NOMO-1 (cell line): ENCODE data around the gene SC5D.
A peak's percentile ranks its signal among the peaks of the same experiment; 100 is the strongest.

Source experiments
- DNase-seq, 2 experiments: peaks; one replicate each; lab custom pipeline; 2025; ENCODE audit not compliant: unreplicated experiment in 2 of 2; lab: John Stamatoyannopoulos, UW

The SC5D gene

GRCh38 chr11:121291319-121291718, 1.3 kb upstream of the SC5D start:
- DNase-seq: no peak

- DNase-seq: peak; percentile 25 to 80
Observed at GRCh38 chr11:121291896-121292494, 576 bp upstream of the SC5D start.

GRCh38 chr11:121293288-121293594, 670 bp downstream of the SC5D start:
- DNase-seq: peak in 1 of 2 experiments; percentile 11

GRCh38 chr11:121295246-121296029, 2.9 kb downstream of the SC5D start:
- DNase-seq: no peak

- no peak for DNase-seq
Observed at GRCh38 chr11:121297872-121298271, 5.3 kb downstream of the SC5D start.

- DNase-seq: no peak
Observed at GRCh38 chr11:121298774-121299173, 6.2 kb downstream of the SC5D start.

GRCh38 chr11:121299417-121299816, 6.8 kb downstream of the SC5D start:
- no peak for DNase-seq

- DNase-seq: no peak
Observed at GRCh38 chr11:121300313-121300971, 7.9 kb downstream of the SC5D start.

GRCh38 chr11:121300972-121301699, 8.6 kb downstream of the SC5D start:
- no peak for DNase-seq

GRCh38 chr11:121304759-121305158, 12.2 kb downstream of the SC5D start:
- no peak for DNase-seq

GRCh38 chr11:121308816-121309215, 16.2 kb downstream of the SC5D start:
- DNase-seq: no peak

- no peak for DNase-seq
Observed at GRCh38 chr11:121309688-121310087, 17.1 kb downstream of the SC5D start.

- no peak for DNase-seq
Observed at GRCh38 chr11:121310908-121311307, 18.3 kb downstream of the SC5D start.

GRCh38 chr11:121311373-121311772, 18.8 kb downstream of the SC5D start:
- DNase-seq: no peak

GRCh38 chr11:121312483-121312882, 19.9 kb downstream of the SC5D start:
- DNase-seq: no peak

- DNase-seq: peak; percentile 32 to 78
Observed at GRCh38 chr11:121318848-121319834, 26.6 kb downstream of the SC5D start.

GRCh38 chr11:121321614-121322243, 29.2 kb downstream of the SC5D start:
- DNase-seq: peak; percentile 56 to 60

- DNase-seq: no peak
Observed at GRCh38 chr11:121323046-121323607, 30.6 kb downstream of the SC5D start.

GRCh38 chr11:121326230-121326629, 33.7 kb downstream of the SC5D start:
- no peak for DNase-seq
